Stimulated activated CD8-positive, alpha-beta memory T cell treated with anti-CD3 and anti-CD28 coated beads, Interleukin-12 subunit alpha, Interleukin-12 subunit beta, amount 100 ng/mL, for 24 hours (primary cell): ENCODE results near the gene TCIRG1.

Experiments used
- DNase-seq: peaks from one replicate; pipeline ENCODE4 v3.0.0-alpha.2; 2020; ENCODE audit errors: extremely low read depth

Gene TCIRG1

GRCh38 chr11:68051191-68052136 is 12.6 kb downstream of the TCIRG1 start:
- no peak for DNase-seq

GRCh38 chr11:68052137-68052873 is 13.5 kb downstream of the TCIRG1 start:
- DNase-seq = no peak

- DNase-seq = no peak
Observed at GRCh38 chr11:68053117-68053516, 14.3 kb downstream of the TCIRG1 start.

GRCh38 chr11:68053981-68054812 is 15.4 kb downstream of the TCIRG1 start:
- DNase-seq = no peak

- DNase-seq = no peak
Observed at GRCh38 chr11:68056317-68057285, 17.8 kb downstream of the TCIRG1 start.

GRCh38 chr11:68057807-68058206 is 19.0 kb downstream of the TCIRG1 start:
- DNase-seq = no peak

- DNase-seq = no peak
Observed at GRCh38 chr11:68061508-68061907, 22.7 kb downstream of the TCIRG1 start.

- DNase-seq = no peak
Observed at GRCh38 chr11:68064926-68065325, 26.1 kb downstream of the TCIRG1 start.

- no peak for DNase-seq
Observed at GRCh38 chr11:68065841-68066240, 27.0 kb downstream of the TCIRG1 start.

GRCh38 chr11:68066742-68067141 is 27.9 kb downstream of the TCIRG1 start:
- DNase-seq = no peak

GRCh38 chr11:68067991-68068390 is 29.2 kb downstream of the TCIRG1 start:
- no peak for DNase-seq

GRCh38 chr11:68071281-68072048 is 32.6 kb downstream of the TCIRG1 start:
- DNase-seq = no peak

GRCh38 chr11:68074584-68075352 is 35.9 kb downstream of the TCIRG1 start:
- DNase-seq = no peak

GRCh38 chr11:68076371-68077042 is 37.7 kb downstream of the TCIRG1 start:
- DNase-seq = no peak

- DNase-seq = no peak
Observed at GRCh38 chr11:68077617-68078582, 39.1 kb downstream of the TCIRG1 start.

GRCh38 chr11:68080860-68081259 is 42.0 kb downstream of the TCIRG1 start:
- no peak for DNase-seq

- DNase-seq = no peak
Observed at GRCh38 chr11:68081691-68082090, 42.9 kb downstream of the TCIRG1 start.
